K562 (cell line): ENCODE results near the gene HOXB6. TPM values are rescaled to one million over a fixed set of nuclear protein-coding genes. Genes with fewer than 3 reads are reported as not detected.

ENCODE experiments used
- CREB1 ChIP-seq, 2 experiments: sonication (generic) in 1 of 2; formaldehyde crosslinking in 1 of 2; IDR thresholded peaks; 2 replicates each; pipeline versions ENCODE4 v1.6.1 to v1.8.0; 2012 to 2022; ENCODE audit warnings: inconsistent platforms in 1 of 2, mild to moderate bottlenecking in 1 of 2, missing genetic modification reagents in 1 of 2, moderate library complexity in 1 of 2
- CREBBP ChIP-seq: IDR thresholded peaks from one replicate; pipeline ENCODE4 v1.6.1; 2012; ENCODE audit warnings: low read depth, mild to moderate bottlenecking, control low read depth, inconsistent platforms, low read length
- CTBP1 ChIP-seq: fragments of 450-650 bp; IDR thresholded peaks from 2 replicates; pipeline ENCODE4 v1.6.1; 2016; ENCODE audit warnings: borderline replicate concordance
- HNRNPL ChIP-seq: fragments of 200-400 bp; formaldehyde crosslinking; IDR thresholded peaks from 2 replicates; pipeline ENCODE4 v1.6.1; 2017; ENCODE audit warnings: low read depth, mild to moderate bottlenecking, low read length
- ILK ChIP-seq: fragments of 450-650 bp; IDR thresholded peaks from 2 replicates; pipeline ENCODE4 v1.6.1; 2016; ENCODE audit warnings: missing genetic modification characterization, low read depth, mild to moderate bottlenecking, missing compliant biosample characterization, moderate library complexity, borderline replicate concordance
- MAFF ChIP-seq: IDR thresholded peaks from 2 replicates; pipeline ENCODE4 v1.6.1; 2012; ENCODE audit warnings: low read length, improper control_type of control experiment
- MBD2 ChIP-seq: sonication (generic); IDR thresholded peaks from 2 replicates; pipeline ENCODE4 v1.6.1; 2016; ENCODE audit warnings: low read depth, borderline replicate concordance
- NCOA4 ChIP-seq: fragments of 450-650 bp; IDR thresholded peaks from 2 replicates; pipeline ENCODE4 v1.6.1; 2018; ENCODE audit warnings: mild to moderate bottlenecking; ENCODE audit not compliant: partially characterized antibody
- NR4A1 ChIP-seq, 2 experiments: fragments of 250-450 bp in 1 of 2; fragments of 450-650 bp in 1 of 2; sonication (Bioruptor Pico) in 1 of 2; IDR thresholded peaks; 2 replicates each; pipeline versions ENCODE4 v1.4.0 to v1.6.1; 2016 to 2020; ENCODE audit warnings: mild to moderate bottlenecking in 2 of 2, missing compliant biosample characterization in 1 of 2, missing genetic modification characterization in 1 of 2, moderate library complexity in 1 of 2
- PHF21A ChIP-seq: fragments of 450-650 bp; IDR thresholded peaks from 2 replicates; pipeline ENCODE4 v1.6.1; 2017; ENCODE audit warnings: low read depth, borderline replicate concordance
- RBM14 ChIP-seq: fragments of 200-400 bp; formaldehyde crosslinking; IDR thresholded peaks from 2 replicates; pipeline ENCODE4 v1.6.1; 2018; ENCODE audit warnings: low read depth, mild to moderate bottlenecking, low read length, moderate library complexity, borderline replicate concordance; ENCODE audit not compliant: insufficient read depth
- SRSF1 ChIP-seq: fragments of 200-400 bp; formaldehyde crosslinking; IDR thresholded peaks from 2 replicates; pipeline ENCODE4 v1.6.1; 2017; ENCODE audit warnings: mild to moderate bottlenecking, low read depth, low read length, moderate library complexity
- STAG1 ChIP-seq: sonication (generic); formaldehyde crosslinking; IDR thresholded peaks from 2 replicates; pipeline ENCODE4 v1.5.0; 2020; ENCODE audit warnings: missing genetic modification reagents, borderline replicate concordance
- THRAP3 ChIP-seq: fragments of 450-650 bp; IDR thresholded peaks from 2 replicates; pipeline ENCODE4 v1.6.1; 2016; ENCODE audit warnings: mild to moderate bottlenecking, inconsistent platforms, borderline replicate concordance
- TOE1 ChIP-seq, 2 experiments: fragments of 450-650 bp in 1 of 2; sonication (generic) in 1 of 2; formaldehyde crosslinking in 1 of 2; IDR thresholded peaks; 2 replicates each; pipeline versions ENCODE4 v1.7.1 to v1.8.0; 2016 to 2022; ENCODE audit warnings: borderline replicate concordance in 2 of 2, mild to moderate bottlenecking in 2 of 2, antibody characterized with exemption in 1 of 2, inconsistent platforms in 1 of 2, low read depth in 1 of 2, missing genetic modification reagents in 1 of 2, moderate library complexity in 1 of 2
- ZBTB7A ChIP-seq: IDR thresholded peaks from 2 replicates; pipeline ENCODE4 v1.6.1; 2011; ENCODE audit warnings: low read depth, mild to moderate bottlenecking, low read length, moderate library complexity, borderline replicate concordance; ENCODE audit not compliant: control insufficient read depth
- ZNF408 ChIP-seq: fragments of 250-450 bp; sonication (Bioruptor Pico); IDR thresholded peaks from 2 replicates; pipeline ENCODE4 v1.4.0; 2020; ENCODE audit warnings: low read depth, mild to moderate bottlenecking, moderate library complexity
- ZNF699 ChIP-seq: fragments of 250-450 bp; sonication (Bioruptor Pico); IDR thresholded peaks from 2 replicates; pipeline ENCODE4 v1.8.0; 2021; ENCODE audit warnings: mild to moderate bottlenecking, moderate library complexity; ENCODE audit not compliant: insufficient replicate concordance
- ZNF79 ChIP-seq: fragments of 250-450 bp; sonication (Bioruptor Pico); IDR thresholded peaks from 2 replicates; pipeline ENCODE4 v1.4.0; 2020; ENCODE audit warnings: low read depth, mild to moderate bottlenecking, moderate library complexity
- ZSCAN29 ChIP-seq: fragments of 450-650 bp; IDR thresholded peaks from 2 replicates; pipeline ENCODE4 v1.6.1; 2017
- polyA plus RNA-seq, 8 experiments: library from polyadenylated mRNA; depleted of rRNA in 4 of 8; stranded (reverse) in 5 of 8; unstranded in 3 of 8; fragments of >200 nt; fragmentation: Nextera tagmentation in 2 of 8; fragmentation: Illumina TruSeq in 1 of 8; extraction: Ambion mirVana in 2 of 8; extraction: Trizol in 1 of 8; gene quantifications; 2 replicates each; pipeline versions ENCODE4 v1.2.1 to v1.2.3, GENCODE V29; 2011 to 2014; ENCODE audit warnings: inconsistent platforms in 1 of 8, missing spikeins in 1 of 8
- total RNA-seq, 7 experiments: library from RNA; depleted of rRNA in 6 of 7; stranded (reverse); fragments of >200 nt in 6 of 7; fragmentation: Illumina TruSeq in 2 of 7; extraction: Trizol in 2 of 7; gene quantifications; 2 replicates each; pipeline versions ENCODE4 v1.2.1 to v1.2.3, GENCODE V29; 2011 to 2021; ENCODE audit warnings: low replicate concordance in 1 of 7
- TF ChIP-seq, protein P1 (sequence below): fragments of 250-450 bp; sonication (Bioruptor Pico); IDR thresholded peaks from 2 replicates; pipeline ENCODE4 v1.8.0; 2021; ENCODE audit warnings: mild to moderate bottlenecking, moderate library complexity
- TF ChIP-seq, protein P2 (sequence below): fragments of 250-450 bp; sonication (Bioruptor Pico); IDR thresholded peaks from 2 replicates; pipeline ENCODE4 v1.4.0; 2020; ENCODE audit warnings: mild to moderate bottlenecking, moderate library complexity

The HOXB6 gene
- total and polyA plus RNA-seq, 9 of the 15 experiments (the other 6 are each of a cell fraction or from before 2014, with no cell fraction given): 1.2 to 14.8 (median 4.9) TPM

DNA sequence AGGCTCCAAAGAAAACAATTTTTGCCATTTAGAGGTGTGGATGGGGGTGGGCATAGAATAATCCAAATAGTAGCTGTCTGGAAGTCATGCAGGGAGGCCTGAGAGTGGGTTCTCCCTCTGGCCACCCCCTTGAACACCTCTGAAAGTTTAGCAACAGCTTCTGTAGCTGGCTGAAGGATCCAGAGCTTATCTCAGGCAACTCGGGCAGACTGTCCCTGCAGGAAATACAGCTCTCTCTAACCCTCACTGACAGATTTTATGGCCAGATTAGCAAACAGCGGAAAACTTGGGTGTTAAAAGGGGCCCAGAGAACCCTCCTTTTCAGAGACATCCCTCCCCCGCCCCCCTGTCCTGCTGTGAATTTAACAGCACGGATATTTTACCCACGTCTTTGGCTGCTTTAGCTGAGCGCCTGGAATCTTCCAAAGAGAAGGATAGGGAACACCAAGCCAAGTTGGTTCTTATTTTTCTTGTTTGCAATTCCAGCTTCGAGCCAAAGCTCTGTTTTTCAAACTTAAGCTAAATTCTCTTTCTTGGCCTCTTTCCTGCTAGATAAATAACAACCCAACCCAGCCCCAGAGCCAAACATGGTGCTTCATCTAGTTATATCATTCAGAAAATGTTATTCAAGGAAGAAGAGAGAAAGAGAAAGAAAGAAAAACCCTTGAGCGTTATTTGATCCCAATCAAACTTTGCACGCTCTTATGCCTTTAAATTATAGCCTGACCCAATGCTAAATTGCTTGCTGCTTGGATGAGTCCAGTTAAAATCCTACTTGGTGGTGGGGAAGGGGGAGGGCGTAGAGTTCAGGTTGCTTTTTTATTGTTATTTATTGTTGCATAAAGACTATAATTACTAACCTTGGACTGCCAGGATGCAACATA lies 57.6 kb downstream of the HOXB6 start (continued):
- TF ChIP-seq, protein P1, sequence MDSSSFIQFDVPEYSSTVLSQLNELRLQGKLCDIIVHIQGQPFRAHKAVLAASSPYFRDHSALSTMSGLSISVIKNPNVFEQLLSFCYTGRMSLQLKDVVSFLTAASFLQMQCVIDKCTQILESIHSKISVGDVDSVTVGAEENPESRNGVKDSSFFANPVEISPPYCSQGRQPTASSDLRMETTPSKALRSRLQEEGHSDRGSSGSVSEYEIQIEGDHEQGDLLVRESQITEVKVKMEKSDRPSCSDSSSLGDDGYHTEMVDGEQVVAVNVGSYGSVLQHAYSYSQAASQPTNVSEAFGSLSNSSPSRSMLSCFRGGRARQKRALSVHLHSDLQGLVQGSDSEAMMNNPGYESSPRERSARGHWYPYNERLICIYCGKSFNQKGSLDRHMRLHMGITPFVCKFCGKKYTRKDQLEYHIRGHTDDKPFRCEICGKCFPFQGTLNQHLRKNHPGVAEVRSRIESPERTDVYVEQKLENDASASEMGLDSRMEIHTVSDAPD (CRISPR knock-in tag): no peak
- TF ChIP-seq NCOA4 (no peak), ZSCAN29 (no peak), SRSF1 (no peak), CREB1 (IDR thresholded peaks at IDR 0.05) (no peak), CREB1 (CRISPR knock-in tag; IDR thresholded peaks at IDR 0.05) (no peak), ZNF408 (CRISPR knock-in tag) (no peak), NR4A1 (CRISPR knock-in tag; IDR thresholded peaks at IDR 0.05) (no peak), NR4A1 (tag; IDR thresholded peaks at IDR 0.05) (no peak), ZNF79 (CRISPR knock-in tag) (no peak), MAFF (no peak), ZBTB7A (peak; percentile 60), RBM14 (no peak), CREBBP (no peak), MBD2 (peak; percentile 59; the same call in 1 of the 2 replicates), STAG1 (no peak), CTBP1 (no peak), HNRNPL (no peak), THRAP3 (no peak), ILK (tag) (no peak), TOE1 (IDR thresholded peaks at IDR 0.05; ENCODE audit: borderline replicate concordance) (no peak), TOE1 (CRISPR knock-in tag; IDR thresholded peaks at IDR 0.05; ENCODE audit: borderline replicate concordance, low read depth) (no peak), ZNF699 (no peak), PHF21A (peak; percentile 91; the same call in 1 of the 2 replicates)
- TF ChIP-seq, protein P2, sequence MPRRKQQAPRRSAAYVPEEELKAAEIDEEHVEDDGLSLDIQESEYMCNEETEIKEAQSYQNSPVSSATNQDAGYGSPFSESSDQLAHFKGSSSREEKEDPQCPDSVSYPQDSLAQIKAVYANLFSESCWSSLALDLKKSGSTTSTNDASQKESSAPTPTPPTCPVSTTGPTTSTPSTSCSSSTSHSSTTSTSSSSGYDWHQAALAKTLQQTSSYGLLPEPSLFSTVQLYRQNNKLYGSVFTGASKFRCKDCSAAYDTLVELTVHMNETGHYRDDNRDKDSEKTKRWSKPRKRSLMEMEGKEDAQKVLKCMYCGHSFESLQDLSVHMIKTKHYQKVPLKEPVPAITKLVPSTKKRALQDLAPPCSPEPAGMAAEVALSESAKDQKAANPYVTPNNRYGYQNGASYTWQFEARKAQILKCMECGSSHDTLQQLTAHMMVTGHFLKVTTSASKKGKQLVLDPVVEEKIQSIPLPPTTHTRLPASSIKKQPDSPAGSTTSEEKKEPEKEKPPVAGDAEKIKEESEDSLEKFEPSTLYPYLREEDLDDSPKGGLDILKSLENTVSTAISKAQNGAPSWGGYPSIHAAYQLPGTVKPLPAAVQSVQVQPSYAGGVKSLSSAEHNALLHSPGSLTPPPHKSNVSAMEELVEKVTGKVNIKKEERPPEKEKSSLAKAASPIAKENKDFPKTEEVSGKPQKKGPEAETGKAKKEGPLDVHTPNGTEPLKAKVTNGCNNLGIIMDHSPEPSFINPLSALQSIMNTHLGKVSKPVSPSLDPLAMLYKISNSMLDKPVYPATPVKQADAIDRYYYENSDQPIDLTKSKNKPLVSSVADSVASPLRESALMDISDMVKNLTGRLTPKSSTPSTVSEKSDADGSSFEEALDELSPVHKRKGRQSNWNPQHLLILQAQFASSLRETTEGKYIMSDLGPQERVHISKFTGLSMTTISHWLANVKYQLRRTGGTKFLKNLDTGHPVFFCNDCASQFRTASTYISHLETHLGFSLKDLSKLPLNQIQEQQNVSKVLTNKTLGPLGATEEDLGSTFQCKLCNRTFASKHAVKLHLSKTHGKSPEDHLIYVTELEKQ (CRISPR knock-in tag): no peak
